ENCODE results near the gene ZNF536. TPM values are rescaled to one million over a fixed set of nuclear protein-coding genes. Genes with fewer than 3 reads are reported as not detected.

ZNF536 gene
- total and polyA plus RNA-seq, 9 of the 15 experiments (the other 6 are each of a cell fraction or from before 2014, with no cell fraction given) = not detected

GRCh38 chr19:30351774-30352173 lies 20.4 kb upstream of the ZNF536 start (continued):
- TF ChIP-seq, protein P1, sequence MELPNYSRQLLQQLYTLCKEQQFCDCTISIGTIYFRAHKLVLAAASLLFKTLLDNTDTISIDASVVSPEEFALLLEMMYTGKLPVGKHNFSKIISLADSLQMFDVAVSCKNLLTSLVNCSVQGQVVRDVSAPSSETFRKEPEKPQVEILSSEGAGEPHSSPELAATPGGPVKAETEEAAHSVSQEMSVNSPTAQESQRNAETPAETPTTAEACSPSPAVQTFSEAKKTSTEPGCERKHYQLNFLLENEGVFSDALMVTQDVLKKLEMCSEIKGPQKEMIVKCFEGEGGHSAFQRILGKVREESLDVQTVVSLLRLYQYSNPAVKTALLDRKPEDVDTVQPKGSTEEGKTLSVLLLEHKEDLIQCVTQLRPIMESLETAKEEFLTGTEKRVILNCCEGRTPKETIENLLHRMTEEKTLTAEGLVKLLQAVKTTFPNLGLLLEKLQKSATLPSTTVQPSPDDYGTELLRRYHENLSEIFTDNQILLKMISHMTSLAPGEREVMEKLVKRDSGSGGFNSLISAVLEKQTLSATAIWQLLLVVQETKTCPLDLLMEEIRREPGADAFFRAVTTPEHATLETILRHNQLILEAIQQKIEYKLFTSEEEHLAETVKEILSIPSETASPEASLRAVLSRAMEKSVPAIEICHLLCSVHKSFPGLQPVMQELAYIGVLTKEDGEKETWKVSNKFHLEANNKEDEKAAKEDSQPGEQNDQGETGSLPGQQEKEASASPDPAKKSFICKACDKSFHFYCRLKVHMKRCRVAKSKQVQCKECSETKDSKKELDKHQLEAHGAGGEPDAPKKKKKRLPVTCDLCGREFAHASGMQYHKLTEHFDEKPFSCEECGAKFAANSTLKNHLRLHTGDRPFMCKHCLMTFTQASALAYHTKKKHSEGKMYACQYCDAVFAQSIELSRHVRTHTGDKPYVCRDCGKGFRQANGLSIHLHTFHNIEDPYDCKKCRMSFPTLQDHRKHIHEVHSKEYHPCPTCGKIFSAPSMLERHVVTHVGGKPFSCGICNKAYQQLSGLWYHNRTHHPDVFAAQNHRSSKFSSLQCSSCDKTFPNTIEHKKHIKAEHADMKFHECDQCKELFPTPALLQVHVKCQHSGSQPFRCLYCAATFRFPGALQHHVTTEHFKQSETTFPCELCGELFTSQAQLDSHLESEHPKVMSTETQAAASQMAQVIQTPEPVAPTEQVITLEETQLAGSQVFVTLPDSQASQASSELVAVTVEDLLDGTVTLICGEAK (IDR thresholded peaks at IDR 0.05) = no peak
- TF ChIP-seq, protein P1 (CRISPR knock-in tag; IDR thresholded peaks at IDR 0.05) = no peak
- TF ChIP-seq ZNF785 (CRISPR knock-in tag; IDR thresholded peaks at IDR 0.05) (no peak), ZBTB12 (CRISPR knock-in tag; IDR thresholded peaks at IDR 0.05) (no peak), ELK3 (CRISPR knock-in tag; IDR thresholded peaks at IDR 0.05) (no peak), RHOXF2B (CRISPR knock-in tag; conservative IDR thresholded peaks at IDR 0.05) (no peak), SIRT6 (IDR thresholded peaks at IDR 0.05; ENCODE audit: low read depth, low read length) (no peak), ETV1 (tag; conservative IDR thresholded peaks at IDR 0.05; ENCODE audit: low read depth) (no peak), PCBP2 (IDR thresholded peaks at IDR 0.05; ENCODE audit: low read depth, low read length, poor library complexity, severe bottlenecking) (no peak)
- TF ChIP-seq, protein P2, sequence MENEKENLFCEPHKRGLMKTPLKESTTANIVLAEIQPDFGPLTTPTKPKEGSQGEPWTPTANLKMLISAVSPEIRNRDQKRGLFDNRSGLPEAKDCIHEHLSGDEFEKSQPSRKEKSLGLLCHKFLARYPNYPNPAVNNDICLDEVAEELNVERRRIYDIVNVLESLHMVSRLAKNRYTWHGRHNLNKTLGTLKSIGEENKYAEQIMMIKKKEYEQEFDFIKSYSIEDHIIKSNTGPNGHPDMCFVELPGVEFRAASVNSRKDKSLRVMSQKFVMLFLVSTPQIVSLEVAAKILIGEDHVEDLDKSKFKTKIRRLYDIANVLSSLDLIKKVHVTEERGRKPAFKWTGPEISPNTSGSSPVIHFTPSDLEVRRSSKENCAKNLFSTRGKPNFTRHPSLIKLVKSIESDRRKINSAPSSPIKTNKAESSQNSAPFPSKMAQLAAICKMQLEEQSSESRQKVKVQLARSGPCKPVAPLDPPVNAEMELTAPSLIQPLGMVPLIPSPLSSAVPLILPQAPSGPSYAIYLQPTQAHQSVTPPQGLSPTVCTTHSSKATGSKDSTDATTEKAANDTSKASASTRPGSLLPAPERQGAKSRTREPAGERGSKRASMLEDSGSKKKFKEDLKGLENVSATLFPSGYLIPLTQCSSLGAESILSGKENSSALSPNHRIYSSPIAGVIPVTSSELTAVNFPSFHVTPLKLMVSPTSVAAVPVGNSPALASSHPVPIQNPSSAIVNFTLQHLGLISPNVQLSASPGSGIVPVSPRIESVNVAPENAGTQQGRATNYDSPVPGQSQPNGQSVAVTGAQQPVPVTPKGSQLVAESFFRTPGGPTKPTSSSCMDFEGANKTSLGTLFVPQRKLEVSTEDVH (IDR thresholded peaks at IDR 0.05; ENCODE audit: low read depth, partially characterized antibody) = no peak
